A673 (cell line): Measurements from ENCODE around the gene INSRR.

Source experiments
- EZH2 ChIP-seq: fragments of 200-600 bp; sonication (generic); IDR thresholded peaks from 2 replicates; pipeline ENCODE4 v1.6.1; 2017; ENCODE audit warnings: borderline replicate concordance, low read depth, mild to moderate bottlenecking, mixed read lengths, antibody characterized with exemption, low read length; ENCODE audit not compliant: poor library complexity, severe bottlenecking
- TF ChIP-seq, protein P1 (sequence below): fragments of 300-800, 200-600 bp; sonication (generic); conservative IDR thresholded peaks from 2 replicates; pipeline ENCODE4 v1.5.1; 2017; ENCODE audit warnings: low read depth, mild to moderate bottlenecking, antibody characterized with exemption, low read length, moderate library complexity, mixed read lengths

DNA sequence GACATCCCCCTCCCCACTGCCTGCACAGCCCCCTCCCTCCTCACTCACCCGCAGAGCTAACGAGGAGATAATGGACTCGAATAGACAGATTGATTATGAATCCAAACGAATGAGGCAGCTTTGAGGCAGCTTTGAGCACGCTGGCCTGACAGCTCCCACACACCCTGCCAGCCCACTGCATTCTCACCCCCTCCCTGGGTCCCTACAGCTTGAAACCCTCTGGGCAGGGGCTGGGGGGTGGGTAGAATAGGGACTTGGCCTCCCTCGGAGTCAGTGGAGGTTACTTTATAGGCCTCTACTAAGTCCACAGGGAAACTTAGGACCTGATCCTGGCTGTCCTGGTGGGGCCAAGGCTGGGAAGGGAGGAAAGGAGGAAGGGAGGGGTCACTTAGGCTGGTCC is 3.7 kb upstream of the INSRR start:
- TF ChIP-seq, protein P1, sequence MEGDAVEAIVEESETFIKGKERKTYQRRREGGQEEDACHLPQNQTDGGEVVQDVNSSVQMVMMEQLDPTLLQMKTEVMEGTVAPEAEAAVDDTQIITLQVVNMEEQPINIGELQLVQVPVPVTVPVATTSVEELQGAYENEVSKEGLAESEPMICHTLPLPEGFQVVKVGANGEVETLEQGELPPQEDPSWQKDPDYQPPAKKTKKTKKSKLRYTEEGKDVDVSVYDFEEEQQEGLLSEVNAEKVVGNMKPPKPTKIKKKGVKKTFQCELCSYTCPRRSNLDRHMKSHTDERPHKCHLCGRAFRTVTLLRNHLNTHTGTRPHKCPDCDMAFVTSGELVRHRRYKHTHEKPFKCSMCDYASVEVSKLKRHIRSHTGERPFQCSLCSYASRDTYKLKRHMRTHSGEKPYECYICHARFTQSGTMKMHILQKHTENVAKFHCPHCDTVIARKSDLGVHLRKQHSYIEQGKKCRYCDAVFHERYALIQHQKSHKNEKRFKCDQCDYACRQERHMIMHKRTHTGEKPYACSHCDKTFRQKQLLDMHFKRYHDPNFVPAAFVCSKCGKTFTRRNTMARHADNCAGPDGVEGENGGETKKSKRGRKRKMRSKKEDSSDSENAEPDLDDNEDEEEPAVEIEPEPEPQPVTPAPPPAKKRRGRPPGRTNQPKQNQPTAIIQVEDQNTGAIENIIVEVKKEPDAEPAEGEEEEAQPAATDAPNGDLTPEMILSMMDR, result no peak
- TF ChIP-seq EZH2, result no peak
